Liver (tissue), 9 donors: ENCODE data around the gene KRTAP22-2. TPM values are rescaled to one million over a fixed set of nuclear protein-coding genes. Genes with fewer than 3 reads are reported as not detected.

Source experiments
- DNase-seq: peaks from one replicate; pipeline ENCODE4 v3.0.0-alpha.2; 2017; ENCODE audit warnings: low spot score
- H3K27ac ChIP-seq, 2 donors: one replicate each; pipeline ENCODE4 v1.7.0; 2013; ENCODE audit warnings: inconsistent platforms in 2 of 2, low read length in 2 of 2, control low read depth in 1 of 2, low read depth in 1 of 2, mild to moderate bottlenecking in 1 of 2
- H3K27me3 ChIP-seq, 4 donors: one replicate each; pipeline versions ENCODE4 v1.6.1 to v1.7.0; 2013; ENCODE audit warnings: low read length in 3 of 4, inconsistent platforms in 1 of 4, mild to moderate bottlenecking in 1 of 4, moderate library complexity in 1 of 4; ENCODE audit not compliant: control insufficient read depth in 4 of 4, insufficient read depth in 4 of 4
- H3K36me3 ChIP-seq, 4 donors: one replicate each; pipeline versions ENCODE4 v1.6.1 to v1.7.0; 2013; ENCODE audit warnings: low read length in 3 of 4, mild to moderate bottlenecking in 3 of 4, low read depth in 1 of 4, moderate library complexity in 1 of 4; ENCODE audit not compliant: control insufficient read depth in 4 of 4, insufficient read depth in 3 of 4
- H3K4me1 ChIP-seq, 4 donors: one replicate each; pipeline versions ENCODE4 v1.6.1 to v1.7.0; 2013; ENCODE audit warnings: low read length in 3 of 4, mild to moderate bottlenecking in 3 of 4, moderate library complexity in 1 of 4; ENCODE audit not compliant: control insufficient read depth in 4 of 4, insufficient read depth in 4 of 4
- H3K4me3 ChIP-seq, 3 donors: one replicate each; pipeline versions ENCODE4 v1.6.1 to v1.7.0; 2013; ENCODE audit warnings: low read length in 3 of 3, control low read depth in 1 of 3, low read depth in 1 of 3, mild to moderate bottlenecking in 1 of 3
- H3K9ac ChIP-seq, 2 donors: one replicate each; pipeline ENCODE4 v1.7.0; 2013; ENCODE audit warnings: low read length in 2 of 2, mild to moderate bottlenecking in 2 of 2, moderate library complexity in 2 of 2, control low read depth in 1 of 2, low read depth in 1 of 2
- H3K9me3 ChIP-seq, 4 donors: one replicate each; pipeline versions ENCODE4 v1.6.1 to v1.7.0; 2013; ENCODE audit warnings: low read length in 3 of 4; ENCODE audit not compliant: control insufficient read depth in 4 of 4
- ATF3 ChIP-seq: IDR thresholded peaks from 2 replicates; pipeline ENCODE4 v1.6.1; 2016; ENCODE audit warnings: antibody characterized with exemption
- CTCF ChIP-seq: fragments of 150-350 bp; IDR thresholded peaks from 2 replicates; pipeline ENCODE4 v1.5.1; 2017; ENCODE audit warnings: improper control_type of control experiment, low read depth, low read length; ENCODE audit not compliant: missing input control
- EGR1 ChIP-seq, 2 donors: IDR thresholded peaks; 2 replicates each; pipeline ENCODE4 v1.6.1; 2016 to 2018; ENCODE audit warnings: antibody characterized with exemption in 2 of 2, low read depth in 2 of 2
- FOXA1 ChIP-seq: IDR thresholded peaks from 2 replicates; pipeline ENCODE4 v1.6.1; 2016; ENCODE audit warnings: antibody characterized with exemption
- FOXA2 ChIP-seq: IDR thresholded peaks from 2 replicates; pipeline ENCODE4 v1.6.1; 2016; ENCODE audit warnings: antibody characterized with exemption
- GABPA ChIP-seq, 2 donors: IDR thresholded peaks in 1 of 2; conservative IDR thresholded peaks in 1 of 2; 2 replicates each; pipeline ENCODE4 v1.6.1; 2016; ENCODE audit warnings: antibody characterized with exemption in 2 of 2, mild to moderate bottlenecking in 1 of 2, moderate library complexity in 1 of 2
- HNF4A ChIP-seq, 2 donors: conservative IDR thresholded peaks; 2 replicates each; pipeline ENCODE4 v1.6.1; 2016; ENCODE audit warnings: antibody characterized with exemption in 2 of 2, mild to moderate bottlenecking in 2 of 2
- HNF4G ChIP-seq: IDR thresholded peaks from 2 replicates; pipeline ENCODE4 v1.6.1; 2016; ENCODE audit warnings: antibody characterized with exemption
- JUND ChIP-seq, 2 donors: IDR thresholded peaks; 2 replicates each; pipeline ENCODE4 v1.6.1; 2016; ENCODE audit warnings: antibody characterized with exemption in 2 of 2
- MAX ChIP-seq: IDR thresholded peaks from 2 replicates; pipeline ENCODE4 v1.6.1; 2016; ENCODE audit warnings: antibody characterized with exemption
- NR2F2 ChIP-seq: IDR thresholded peaks from 2 replicates; pipeline ENCODE4 v1.6.1; 2016; ENCODE audit warnings: antibody characterized with exemption
- RAD21 ChIP-seq, 2 donors: IDR thresholded peaks; 2 replicates each; pipeline ENCODE4 v1.6.1; 2016; ENCODE audit warnings: antibody characterized with exemption in 2 of 2, mild to moderate bottlenecking in 2 of 2
- REST ChIP-seq: IDR thresholded peaks from 2 replicates; pipeline ENCODE4 v1.6.1; 2016; ENCODE audit warnings: antibody characterized with exemption, mild to moderate bottlenecking
- RXRA ChIP-seq, 2 donors: IDR thresholded peaks; 2 replicates each; pipeline ENCODE4 v1.6.1; 2017 to 2018; ENCODE audit warnings: antibody characterized with exemption in 2 of 2, mild to moderate bottlenecking in 1 of 2
- SP1 ChIP-seq: IDR thresholded peaks from 2 replicates; pipeline ENCODE4 v1.6.1; 2018; ENCODE audit warnings: antibody characterized with exemption, mild to moderate bottlenecking
- TAF1 ChIP-seq: conservative IDR thresholded peaks from 2 replicates; pipeline ENCODE4 v1.6.1; 2016; ENCODE audit warnings: antibody characterized with exemption, mild to moderate bottlenecking
- YY1 ChIP-seq: IDR thresholded peaks from 2 replicates; pipeline ENCODE4 v1.6.1; 2016; ENCODE audit warnings: antibody characterized with exemption, mild to moderate bottlenecking
- ZBTB33 ChIP-seq: IDR thresholded peaks from 2 replicates; pipeline ENCODE4 v1.6.1; 2016; ENCODE audit warnings: antibody characterized with exemption
- WGBS: extraction: QIAGEN DNeasy Blood & Tissue Kit; methylation state at CpG from one replicate; pipeline ENCODE4 v1.1.7; 2013; 5-methylcytosine and 5-hydroxymethylcytosine counted together
- polyA plus RNA-seq, 2 donors: library from polyadenylated mRNA; stranded (reverse) in 1 of 2; unstranded in 1 of 2; fragments of 200-250 nt in 1 of 2; fragments of >200 nt in 1 of 2; fragmentation: Nextera tagmentation in 1 of 2; extraction: Ambion mirVana in 1 of 2; gene quantifications; one replicate each; pipeline versions ENCODE4 v1.2.1 to v1.2.3, GENCODE V29; 2013 to 2015
- total RNA-seq, 2 donors: library from RNA; depleted of rRNA; stranded (reverse); fragments of >200 nt; gene quantifications; one replicate each; pipeline ENCODE4 v1.2.3, GENCODE V29; 2014
- donor health status: healthy.
- donor health status: healthy.
- donor health status: healthy.
- donor health status: healthy.
- donor health status: healthy.

Gene KRTAP22-2
- total RNA-seq (not detected), polyA plus RNA-seq (not detected)

- no peak within 1 kb of the TSS for H3K4me3 ChIP-seq
- no peak within 1 kb of the TSS for H3K27ac ChIP-seq
- no peaks in the 10 kb centered on the region for H3K9me3 ChIP-seq
- no peak within 1 kb of the TSS for H3K9ac ChIP-seq
- no peaks in the 10 kb centered on the region for H3K4me1 ChIP-seq
- no peaks in the 10 kb centered on the region for H3K27me3 ChIP-seq
- no peaks in the 10 kb centered on the region for H3K36me3 ChIP-seq
- TF ChIP-seq HNF4G = no peak
- no peak for TF ChIP-seq GABPA (IDR thresholded peaks at IDR 0.05 in 1 of 2, conservative IDR thresholded peaks at IDR 0.05 in 1 of 2)
- TF ChIP-seq MAX = no peak
- DNase-seq = no peak
Observed at GRCh38 chr21:30590297-30590696, at the start of gene KRTAP22-2. KRTAP22-2 (minus strand) TSS chr21:30590397.

- H3K27me3 ChIP-seq = no peaks in the 10 kb centered on the region
- H3K9ac ChIP-seq = no peak overlapping the region
- TF ChIP-seq FOXA1 (no peak), JUND (IDR thresholded peaks at IDR 0.05) (no peak), NR2F2 (no peak), FOXA2 (no peak), TAF1 (no peak), ZBTB33 (no peak), MAX (no peak), RAD21 (IDR thresholded peaks at IDR 0.05) (no peak)
- no peaks in the 10 kb centered on the region for H3K36me3 ChIP-seq
- H3K4me1 ChIP-seq = no peaks in the 10 kb centered on the region
- 87% methylated on average over 3 of the region's 3 CpGs for WGBS
- no peaks in the 10 kb centered on the region for H3K9me3 ChIP-seq
- H3K27ac ChIP-seq = no peak overlapping the region
- no peak overlapping the region for H3K4me3 ChIP-seq
- DNase-seq = no peak
Observed at GRCh38 chr21:30638686-30639085, 48.5 kb upstream of the KRTAP22-2 start.

GRCh38 chr21:30634906-30635305 lies 44.7 kb upstream of the KRTAP22-2 start, which contains the start of gene KRTAP20-2:
KRTAP20-2 (plus strand) TSS chr21:30635206; CDS start chr21:30635264, 58 bp downstream.
- Histone ChIP-seq H3K9ac (no peak within 1 kb of the TSS), H3K27ac (no peak within 1 kb of the TSS), H3K36me3 (no peaks in the 10 kb centered on the region), H3K4me1 (no peaks in the 10 kb centered on the region), H3K4me3 (no peak within 1 kb of the TSS), H3K27me3 (no peaks in the 10 kb centered on the region), H3K9me3 (no peaks in the 10 kb centered on the region)
- WGBS = 88% methylated on average over 1 of the region's 1 CpG
- DNase-seq = no peak
- TF ChIP-seq FOXA2 = no peak
- no peak for TF ChIP-seq EGR1 (IDR thresholded peaks at IDR 0.05; ENCODE audit: low read depth in 2 of 2)
- no peak for TF ChIP-seq HNF4G
- TF ChIP-seq TAF1 = no peak
- no peak for TF ChIP-seq HNF4A (conservative IDR thresholded peaks at IDR 0.05)
- TF ChIP-seq RAD21 (IDR thresholded peaks at IDR 0.05) = no peak
- TF ChIP-seq SP1 = no peak
- TF ChIP-seq REST = no peak
- TF ChIP-seq ZBTB33 = no peak
- TF ChIP-seq GABPA (IDR thresholded peaks at IDR 0.05 in 1 of 2, conservative IDR thresholded peaks at IDR 0.05 in 1 of 2) = no peak
- no peak for TF ChIP-seq RXRA (IDR thresholded peaks at IDR 0.05)
- no peak for TF ChIP-seq YY1
- TF ChIP-seq NR2F2 = no peak
- no peak for TF ChIP-seq MAX
- no peak for TF ChIP-seq ATF3
- TF ChIP-seq CTCF = no peak
- no peak for TF ChIP-seq FOXA1
